HG02852 (cell line): ENCODE results near the gene APOA5.
"Not testable (repeated sequence)": the region's sequence is repeated elsewhere in the genome, so short reads cannot be mapped to it uniquely, and the experiment has no call there.

Source experiments
- ATAC-seq: cut with Tn5 transposase; IDR thresholded peaks from one replicate; pipeline ENCODE4 v1.9.1; 2021; ENCODE audit warnings: mild to moderate bottlenecking, moderate library complexity; ENCODE audit not compliant: unreplicated experiment

The APOA5 gene

DNA sequence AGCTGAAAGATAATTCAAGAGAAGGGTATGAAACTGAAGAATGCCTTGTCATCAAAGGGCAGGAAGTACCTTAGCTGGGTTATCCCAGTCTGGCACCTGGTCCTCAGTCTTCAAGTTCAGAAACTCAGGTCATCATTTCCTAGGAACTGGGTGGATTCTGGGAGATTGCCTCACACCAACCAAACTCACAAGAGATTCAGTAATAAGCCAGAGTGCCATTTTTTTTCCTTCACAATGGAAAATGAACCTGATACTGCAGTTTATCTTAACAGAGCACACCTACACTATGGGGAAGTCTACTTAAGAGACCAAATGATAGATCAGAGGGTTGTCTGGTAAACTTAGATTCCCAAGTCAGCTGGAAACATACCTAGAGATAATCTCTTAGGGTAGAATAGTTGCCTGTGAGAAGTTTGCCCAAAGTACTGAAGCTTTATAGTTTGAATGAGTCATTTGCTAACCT is 15.1 kb downstream of the APOA5 start:
- no peak for ATAC-seq

DNA sequence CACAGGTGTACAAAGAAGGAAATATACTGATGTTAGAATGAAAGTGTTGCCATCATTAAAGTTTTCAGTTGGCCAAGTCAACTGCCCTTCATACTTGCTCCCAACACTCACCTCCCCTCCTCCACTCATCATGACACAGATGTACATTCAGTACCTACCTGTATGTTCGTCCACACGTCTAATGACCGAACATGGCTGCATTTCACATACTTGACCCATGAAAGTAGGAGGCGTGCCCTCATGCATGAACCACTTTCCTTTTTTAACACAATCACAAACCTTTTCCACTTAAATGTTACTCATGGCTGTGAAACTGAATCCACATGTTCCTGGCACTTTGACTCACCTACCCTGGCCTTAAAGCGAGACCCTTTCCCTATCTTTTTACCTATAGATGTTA is 15.7 kb downstream of the APOA5 start:
- no peak for ATAC-seq

- no peak for ATAC-seq
Observed at GRCh38 chr11:116774661-116775060, 17.0 kb downstream of the APOA5 start.

DNA sequence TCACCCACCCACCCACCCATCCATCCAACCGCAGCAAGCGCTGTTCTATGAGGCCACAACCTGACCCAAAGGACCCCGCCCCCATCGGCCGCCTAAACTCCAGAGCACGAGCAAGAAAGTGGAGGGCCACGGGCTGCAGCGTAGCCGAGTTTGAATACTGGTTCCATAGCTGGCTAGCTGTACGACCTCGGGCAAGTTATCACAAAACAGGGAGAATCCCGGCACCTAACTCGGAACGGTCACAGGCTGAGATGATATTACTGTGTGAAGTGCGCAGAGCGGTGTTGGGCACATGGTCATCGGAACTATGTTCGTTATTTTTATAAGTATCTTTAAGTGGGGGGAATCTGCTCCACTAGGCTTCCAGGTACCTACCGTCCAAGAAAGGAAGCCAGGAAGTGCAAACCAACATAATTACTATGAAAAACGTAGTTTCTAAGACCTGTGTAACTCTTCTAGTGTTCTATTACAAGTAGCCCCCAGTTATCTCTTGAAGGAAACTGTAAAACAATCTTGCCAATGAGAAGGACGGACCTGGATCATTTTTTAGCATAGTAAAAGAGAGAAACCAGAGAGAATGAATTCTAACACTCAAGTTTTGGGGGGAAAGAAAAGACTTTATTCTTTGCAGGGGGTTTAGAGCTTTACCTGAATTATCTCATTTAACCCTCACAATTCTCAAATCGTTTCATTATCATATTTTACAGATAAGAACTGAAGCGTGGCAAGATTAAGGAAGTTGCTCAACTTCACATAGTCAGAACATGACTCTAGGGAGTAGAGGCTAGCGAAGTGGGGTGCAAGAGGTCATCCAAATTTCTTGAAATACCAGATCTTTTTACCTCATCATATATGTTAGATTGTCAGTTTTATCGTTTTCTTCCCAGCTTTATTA is 18.2 kb downstream of the APOA5 start:
- ATAC-seq, result peak; percentile 47

GRCh38 chr11:116772443-116773202 is 19.1 kb downstream of the APOA5 start, which contains the start of gene BUD13:
Gene BUD13 (minus strand): TSS chr11:116772987. CDS start chr11:116772964, 23 bp downstream.
- peak; percentile 85 for ATAC-seq

- no peak for ATAC-seq
Observed at GRCh38 chr11:116771935-116772334, 19.7 kb downstream of the APOA5 start.

DNA sequence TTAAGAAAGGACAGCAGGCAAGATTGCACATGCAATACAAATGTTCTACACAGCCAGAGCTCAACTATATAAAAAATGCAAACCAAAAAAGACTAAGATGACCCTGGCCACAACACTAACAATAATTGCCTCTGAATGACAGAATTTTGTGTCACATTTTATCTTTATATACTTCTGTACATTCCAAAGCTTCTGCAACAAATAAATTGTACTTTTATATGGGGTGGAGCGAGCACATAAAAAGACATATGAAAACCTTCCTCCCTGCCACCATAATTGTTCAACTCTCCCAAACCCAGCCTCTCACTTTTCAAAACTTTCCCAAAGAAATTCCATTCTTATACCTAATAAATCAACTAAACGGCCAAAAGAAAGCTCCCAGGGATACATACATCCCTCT is 29.5 kb downstream of the APOA5 start:
- ATAC-seq, result no peak

DNA sequence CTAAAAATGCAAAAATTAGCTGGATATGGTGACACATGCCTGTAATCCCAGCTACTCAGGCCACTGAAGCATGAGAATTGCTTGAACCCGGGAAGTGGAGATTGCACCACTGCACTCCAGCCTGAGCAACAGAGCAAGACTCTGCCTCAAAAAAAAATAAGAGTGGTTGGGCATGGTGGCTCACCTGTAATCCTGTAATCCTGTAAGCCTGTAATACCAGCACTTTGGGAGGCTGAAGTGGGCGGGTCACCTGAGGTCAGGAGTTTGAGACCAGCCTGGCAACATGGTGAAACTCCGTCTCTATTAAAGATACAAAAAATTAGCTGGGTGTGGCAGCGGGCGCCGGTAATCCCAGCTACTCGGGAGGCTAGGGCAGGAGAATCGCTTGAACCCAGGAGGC is 35.6 kb downstream of the APOA5 start:
- not testable (repeated sequence) for ATAC-seq

DNA sequence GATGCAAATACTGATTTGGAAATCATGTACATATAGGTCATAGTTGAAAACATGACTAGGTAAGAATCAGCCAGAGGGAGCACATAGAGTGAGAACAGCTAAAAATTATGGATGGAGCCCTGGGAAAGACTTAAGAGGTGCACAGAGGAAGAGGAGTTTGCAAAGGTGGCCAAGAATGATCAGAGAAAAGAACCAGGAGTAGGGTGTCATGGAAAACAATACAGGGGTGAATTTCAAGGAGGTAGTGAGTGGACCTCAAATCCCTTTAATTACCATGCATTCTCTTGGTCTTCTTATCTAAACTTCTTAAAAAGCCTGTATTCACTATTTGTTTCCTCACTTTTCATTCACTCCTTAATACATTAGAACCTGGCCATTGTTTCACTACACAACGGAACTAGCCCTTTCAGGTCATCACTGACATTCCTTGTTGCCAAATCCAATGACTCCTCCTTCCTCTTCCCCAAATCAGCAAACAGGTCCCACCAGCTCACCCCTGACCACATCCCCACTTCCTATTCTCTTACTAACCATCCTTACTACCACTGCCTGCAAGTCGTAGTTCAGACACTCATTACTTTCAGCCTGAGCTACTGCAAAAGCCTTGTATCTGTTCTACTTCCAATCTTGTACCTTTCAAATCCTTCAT is 41.5 kb downstream of the APOA5 start:
- no peak for ATAC-seq

- ATAC-seq, result no peak
Observed at GRCh38 chr11:116742104-116742503, 49.6 kb downstream of the APOA5 start.

GRCh38 chr11:116740741-116741140 is 50.9 kb downstream of the APOA5 start:
- no peak for ATAC-seq
